ENCODE measurements around the gene PDZD2. TPM values are rescaled to one million over a fixed set of nuclear protein-coding genes. Genes with fewer than 3 reads are reported as not detected.

The PDZD2 gene
- 0.12 TPM for total RNA-seq (2013)
- polyA plus RNA-seq (under 1 TPM in 1 of 3 donors, not detected in 2; 0.10 TPM), polyA minus RNA-seq (under 0.01 TPM in 1 of 2 replicates, not detected in the other), total RNA-seq (0 to 2.9 (median 0.12) reads per million in 11 experiments)

GRCh38 chr5:31638748-31639418 is at the start of gene PDZD2:
Gene PDZD2 (plus strand): TSS chr5:31639131.
- peak; percentile 29 for TF ChIP-seq CTCF (IDR thresholded peaks at IDR 0.05)
- WGBS (ENCODE audit: insufficient coverage): under 1% methylated on average over 67 of the region's 70 CpGs
- Mint-ChIP-seq H3K36me3 (no peaks in the 10 kb centered on the region), H3K27ac (no peak within 1 kb of the TSS), H3K4me3 (peak within 1 kb of the TSS; percentile 84 to 88), H3K9me3 (peaks cover 0 to 8% (median 0%) of the 10 kb centered on the region in 7 donors), H3K4me1 (peaks cover 9% of the 10 kb centered on the region), H3K27me3 (ENCODE audit: low read depth in 3 of 3) (peaks cover 14 to 30% (median 16%) of the 10 kb centered on the region in 3 donors)
- H3K36me3 ChIP-seq (replicated peaks in 1 of 2; ENCODE audit: control insufficient read depth in 1 of 2, insufficient read depth in 2 of 2, low read length in 2 of 2): no peaks in the 10 kb centered on the region
- H2AFZ ChIP-seq (ENCODE audit: insufficient read depth, low read depth, low read length, poor library complexity, severe bottlenecking): peak within 1 kb of the TSS; percentile 88
- peak within 1 kb of the TSS; percentile 95 for H3K4me2 ChIP-seq (replicated peaks; ENCODE audit: extremely low read depth, low read length, poor library complexity, severe bottlenecking)
- DNase-seq: peak in 2 of 3 donors; percentile 6 to 26
- peak within 1 kb of the TSS; percentile 48 to 85 (median 74) for H3K4me3 ChIP-seq (replicated peaks in 1 of 3; ENCODE audit: low read depth in 2 of 3, low read length in 3 of 3)
- H3K9ac ChIP-seq (ENCODE audit: insufficient read depth, low read length, poor library complexity, severe bottlenecking): peak within 1 kb of the TSS; percentile 57
- H3K9me3 ChIP-seq (replicated peaks in 1 of 2; ENCODE audit: control insufficient read depth in 1 of 2, insufficient read depth in 1 of 2, low read length in 2 of 2): peaks cover 0 to 10% of the 10 kb centered on the region in 2 donors
- no peaks in the 10 kb centered on the region for H3K79me2 ChIP-seq (ENCODE audit: insufficient read depth, low read length)
- H3K27ac ChIP-seq (ENCODE audit: low read depth in 1 of 2, low read length in 2 of 2): no peak within 1 kb of the TSS
- no peaks in the 10 kb centered on the region for H4K20me1 ChIP-seq (ENCODE audit: insufficient read depth, low read length)
- H3K4me1 ChIP-seq (ENCODE audit: control insufficient read depth in 1 of 2, insufficient read depth in 2 of 2, low read length in 2 of 2): peaks cover 9 to 14% of the 10 kb centered on the region in 2 donors
- intact Hi-C loops (cut with micrococcal nuclease): no loop called here
- H3K27me3 ChIP-seq (ENCODE audit: control insufficient read depth in 2 of 2, insufficient read depth in 2 of 2, low read length in 2 of 2): peaks cover 19 to 33% of the 10 kb centered on the region in 2 donors

GRCh38 chr5:31593665-31594064 is 45.3 kb upstream of the PDZD2 start:
- H4K20me1 ChIP-seq (ENCODE audit: insufficient read depth, low read length): no peaks in the 10 kb centered on the region
- Mint-ChIP-seq H3K27me3 (ENCODE audit: low read depth in 3 of 3) (peaks cover 0 to 1% (median 0%) of the 10 kb centered on the region in 3 donors), H3K4me1 (peaks cover 17% of the 10 kb centered on the region), H3K27ac (no peak overlapping the region), H3K36me3 (no peaks in the 10 kb centered on the region), H3K4me3 (no peak overlapping the region), H3K9me3 (no peaks in the 10 kb centered on the region)
- H3K4me1 ChIP-seq (ENCODE audit: control insufficient read depth in 1 of 2, insufficient read depth in 2 of 2, low read length in 2 of 2): peaks cover 13 to 16% of the 10 kb centered on the region in 2 donors
- whole genome bisulfite sequencing (ENCODE audit: insufficient coverage): 100% methylated on average over 1 of the region's 3 CpGs
- no peaks in the 10 kb centered on the region for H3K9me3 ChIP-seq (replicated peaks in 1 of 2; ENCODE audit: control insufficient read depth in 1 of 2, insufficient read depth in 1 of 2, low read length in 2 of 2)
- no peak overlapping the region for H2AFZ ChIP-seq (ENCODE audit: insufficient read depth, low read depth, low read length, poor library complexity, severe bottlenecking)
- no peaks in the 10 kb centered on the region for H3K27me3 ChIP-seq (ENCODE audit: control insufficient read depth in 2 of 2, insufficient read depth in 2 of 2, low read length in 2 of 2)
- H3K79me2 ChIP-seq (ENCODE audit: insufficient read depth, low read length): no peaks in the 10 kb centered on the region
- H3K27ac ChIP-seq (ENCODE audit: low read depth in 1 of 2, low read length in 2 of 2): no peak overlapping the region
- no peak for DNase-seq
- TF ChIP-seq CTCF (IDR thresholded peaks at IDR 0.05): no peak
- intact Hi-C loops (cut with micrococcal nuclease): no loop called here
- H3K9ac ChIP-seq (ENCODE audit: insufficient read depth, low read length, poor library complexity, severe bottlenecking): no peak overlapping the region
- H3K4me2 ChIP-seq (replicated peaks; ENCODE audit: extremely low read depth, low read length, poor library complexity, severe bottlenecking): no peak overlapping the region
- no peaks in the 10 kb centered on the region for H3K36me3 ChIP-seq (replicated peaks in 1 of 2; ENCODE audit: control insufficient read depth in 1 of 2, insufficient read depth in 2 of 2, low read length in 2 of 2)
- no peak overlapping the region for H3K4me3 ChIP-seq (replicated peaks in 1 of 3; ENCODE audit: low read depth in 2 of 3, low read length in 3 of 3)

Measured in CD14-positive monocyte (primary cell).